ENCODE measurements around the gene NDUFS3. TPM values are rescaled to one million over a fixed set of nuclear protein-coding genes. Genes with fewer than 3 reads are reported as not detected.

NDUFS3 gene
- total RNA-seq, 1 experiment from 2014 or later = 120 TPM

- ChIA-PET CTCF (no interaction called here), POLR2A (ENCODE audit: unreplicated experiment) (interaction anchor here (0.6 kb wide), 1 partner anchor 11 kb away, joined by 6 read pairs; no protein-coding TSS in a partner anchor)
- BruUV-seq (replicated peaks) = no TSS peak
- intact Hi-C loops (cut with micrococcal nuclease) = no loop called here
- TF ChIP-seq EZH2phosphoT487 (IDR thresholded peaks at IDR 0.05; ENCODE audit: borderline replicate concordance, low read length) (no peak), CTCF (conservative IDR thresholded peaks at IDR 0.05; ENCODE audit: low read depth, low read length) (no peak), EZH2 (IDR thresholded peaks at IDR 0.05; ENCODE audit: low read length, unreplicated experiment) (no peak)
- Histone ChIP-seq H3K79me2 (ENCODE audit: low read length) (peaks cover 100% of the 10 kb centered on the region), H3K9me2 (replicated peaks; ENCODE audit: low read length) (no peaks in the 10 kb centered on the region), H4K20me1 (ENCODE audit: low read length) (peaks cover 44% of the 10 kb centered on the region), H3F3A (ENCODE audit: low read length, unreplicated experiment) (no peaks in the 10 kb centered on the region), H3K27me3 (ENCODE audit: low read length) (no peaks in the 10 kb centered on the region), H3K9me3 (ENCODE audit: low read length) (no peaks in the 10 kb centered on the region), H3K4me2 (ENCODE audit: low read length) (no peak overlapping the region), H3K36me3 (ENCODE audit: low read depth, low read length) (no peaks in the 10 kb centered on the region; the same call in 1 of the 2 replicates), H3K9ac (ENCODE audit: low read length) (no peak overlapping the region), H3K4me3 (ENCODE audit: low read length) (no peak overlapping the region), H2AFZ (ENCODE audit: low read length) (no peak overlapping the region), H3K27ac (ENCODE audit: low read length) (no peak overlapping the region), H3K4me1 (ENCODE audit: insufficient read depth, low read length) (peaks cover 27% of the 10 kb centered on the region)
- no peak for ATAC-seq
- DNase-seq = no peak
Observed at GRCh38 chr11:47534704-47535251, 44.1 kb upstream of the NDUFS3 start.

GRCh38 chr11:47536915-47537314 lies 42.0 kb upstream of the NDUFS3 start:
- TF ChIP-seq CTCF (conservative IDR thresholded peaks at IDR 0.05; ENCODE audit: low read depth, low read length) (no peak), EZH2phosphoT487 (IDR thresholded peaks at IDR 0.05; ENCODE audit: borderline replicate concordance, low read length) (no peak)
- ChIA-PET CTCF (no interaction called here), POLR2A (ENCODE audit: unreplicated experiment) (interaction anchor here (0.6 to 1.1 kb wide), 2 partner anchors 12 to 1531 kb away, joined by 5 to 7 read pairs; no protein-coding TSS in a partner anchor)
- peaks cover 40% of the 10 kb centered on the region for H4K20me1 ChIP-seq (ENCODE audit: low read length)
- H2AFZ ChIP-seq (ENCODE audit: low read length) = no peak overlapping the region
- DNase-seq = no peak
- no peak overlapping the region for H3K4me2 ChIP-seq (ENCODE audit: low read length)
- H3F3A ChIP-seq (ENCODE audit: low read length, unreplicated experiment) = no peaks in the 10 kb centered on the region
- BruUV-seq (replicated peaks) = no TSS peak
- no peaks in the 10 kb centered on the region; the same call in 1 of the 2 replicates for H3K36me3 ChIP-seq (ENCODE audit: low read depth, low read length)
- intact Hi-C loops (cut with micrococcal nuclease) = no loop called here
- no peaks in the 10 kb centered on the region for H3K9me2 ChIP-seq (replicated peaks; ENCODE audit: low read length)
- peaks cover 44% of the 10 kb centered on the region for H3K4me1 ChIP-seq (ENCODE audit: insufficient read depth, low read length)
- H3K27ac ChIP-seq (ENCODE audit: low read length) = no peak overlapping the region
- ATAC-seq = no peak
- H3K4me3 ChIP-seq (ENCODE audit: low read length) = no peak overlapping the region
- no peaks in the 10 kb centered on the region for H3K9me3 ChIP-seq (ENCODE audit: low read length)
- H3K27me3 ChIP-seq (ENCODE audit: low read length) = no peaks in the 10 kb centered on the region
- peaks cover 93% of the 10 kb centered on the region for H3K79me2 ChIP-seq (ENCODE audit: low read length)
- H3K9ac ChIP-seq (ENCODE audit: low read length) = no peak overlapping the region

- peak overlapping the region; percentile 91 for H3K27ac ChIP-seq (ENCODE audit: low read length)
- intact Hi-C loops (cut with micrococcal nuclease) = loop anchor here (2.0 kb wide), 1 partner anchor 14 kb away; no protein-coding TSS in a partner anchor
- peak overlapping the region; percentile 75 for H3K4me2 ChIP-seq (ENCODE audit: low read length)
- H3K4me1 ChIP-seq (ENCODE audit: insufficient read depth, low read length) = peaks cover 38% of the 10 kb centered on the region
- no peaks in the 10 kb centered on the region for H3K27me3 ChIP-seq (ENCODE audit: low read length)
- no peaks in the 10 kb centered on the region for H3K9me3 ChIP-seq (ENCODE audit: low read length)
- H3K4me3 ChIP-seq (ENCODE audit: low read length) = peak overlapping the region; percentile 46; the same call in 1 of the 2 replicates
- TF ChIP-seq EZH2 (IDR thresholded peaks at IDR 0.05; ENCODE audit: low read length, unreplicated experiment) = no peak
- no peak for TF ChIP-seq EZH2phosphoT487 (IDR thresholded peaks at IDR 0.05; ENCODE audit: borderline replicate concordance, low read length)
- TF ChIP-seq CTCF (conservative IDR thresholded peaks at IDR 0.05; ENCODE audit: low read depth, low read length) = no peak
- no peaks in the 10 kb centered on the region for H3K9me2 ChIP-seq (replicated peaks; ENCODE audit: low read length)
- H4K20me1 ChIP-seq (ENCODE audit: low read length) = peaks cover 32% of the 10 kb centered on the region
- peaks cover 93% of the 10 kb centered on the region for H3K79me2 ChIP-seq (ENCODE audit: low read length)
- no peaks in the 10 kb centered on the region; the same call in 1 of the 2 replicates for H3K36me3 ChIP-seq (ENCODE audit: low read depth, low read length)
- DNase-seq (no peak), ATAC-seq (no peak)
- POLR2A ChIA-PET (ENCODE audit: unreplicated experiment) = no interaction called here
- peak overlapping the region; percentile 57 for H3K9ac ChIP-seq (ENCODE audit: low read length)
- BruUV-seq (replicated peaks) = no TSS peak
- CTCF ChIA-PET = no interaction called here
- H3F3A ChIP-seq (ENCODE audit: low read length, unreplicated experiment) = no peaks in the 10 kb centered on the region
- no peak overlapping the region for H2AFZ ChIP-seq (ENCODE audit: low read length)
Observed at GRCh38 chr11:47538741-47539565, 39.9 kb upstream of the NDUFS3 start.

Measured in PC-3 (cell line).